NCI-H526 (cell line): ENCODE measurements around the gene NFIX.

ENCODE experiments used
- DNase-seq, 2 experiments: peaks; one replicate each; lab custom pipeline; 2025; lab: John Stamatoyannopoulos, UW

The NFIX gene

GRCh38 chr19:12987781-12988180, 7.5 kb upstream of the NFIX start:
- no peak for DNase-seq

- DNase-seq = no peak
Observed at GRCh38 chr19:12990431-12990830, 4.8 kb upstream of the NFIX start.

DNA sequence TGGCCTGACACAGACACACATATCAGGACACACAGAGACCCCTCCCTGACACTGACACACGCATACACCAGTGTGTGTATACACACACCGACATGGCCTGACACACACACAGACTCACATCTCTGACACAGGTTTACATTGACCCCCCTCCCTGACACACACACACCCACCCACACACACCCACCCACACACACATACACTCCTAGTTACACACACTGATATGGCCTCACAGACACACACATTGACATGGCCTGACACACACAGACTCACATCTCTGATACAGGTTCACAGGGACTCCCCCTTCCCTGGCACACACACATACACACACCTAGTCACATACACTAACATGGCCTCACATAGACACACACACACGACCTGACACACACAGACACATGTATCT, 4.4 kb upstream of the NFIX start:
- DNase-seq = no peak

DNA sequence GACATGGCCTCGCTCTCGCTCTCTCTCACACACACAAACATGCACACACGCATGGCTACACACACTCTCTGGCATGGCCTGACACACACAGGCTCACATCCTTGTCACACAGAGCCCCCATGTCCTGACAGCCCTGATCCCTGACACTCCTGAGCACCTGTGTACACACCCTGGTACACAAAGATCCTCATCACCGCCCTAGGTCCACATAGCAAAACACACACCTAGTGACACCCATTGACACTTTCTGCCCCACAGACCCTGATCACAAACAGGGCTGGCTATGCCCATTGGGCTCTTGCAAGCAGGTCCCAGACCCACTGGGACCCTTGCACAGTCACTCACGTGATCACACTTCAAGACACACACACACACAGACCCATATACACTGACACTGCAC, 4.0 kb upstream of the NFIX start:
- no peak for DNase-seq

DNA sequence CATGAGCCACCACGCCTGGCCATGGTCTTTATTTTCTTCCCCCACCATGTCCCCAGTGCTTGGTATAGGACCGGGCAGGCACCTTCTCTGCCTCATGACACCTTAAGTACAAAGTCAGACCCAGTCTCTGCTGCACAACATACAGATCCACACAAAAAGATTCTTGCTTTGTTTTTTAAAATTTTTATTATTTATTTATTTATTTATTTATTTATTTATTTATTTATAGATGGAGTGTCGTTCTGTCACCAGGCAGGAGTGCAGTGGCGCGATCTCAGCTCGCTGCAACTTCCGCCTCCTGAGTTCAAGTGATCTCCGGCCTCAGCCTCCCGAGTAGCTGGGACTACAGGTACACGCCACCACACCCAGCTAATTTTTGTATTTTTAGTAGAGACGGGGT, 2.5 kb upstream of the NFIX start:
- DNase-seq = no peak

DNA sequence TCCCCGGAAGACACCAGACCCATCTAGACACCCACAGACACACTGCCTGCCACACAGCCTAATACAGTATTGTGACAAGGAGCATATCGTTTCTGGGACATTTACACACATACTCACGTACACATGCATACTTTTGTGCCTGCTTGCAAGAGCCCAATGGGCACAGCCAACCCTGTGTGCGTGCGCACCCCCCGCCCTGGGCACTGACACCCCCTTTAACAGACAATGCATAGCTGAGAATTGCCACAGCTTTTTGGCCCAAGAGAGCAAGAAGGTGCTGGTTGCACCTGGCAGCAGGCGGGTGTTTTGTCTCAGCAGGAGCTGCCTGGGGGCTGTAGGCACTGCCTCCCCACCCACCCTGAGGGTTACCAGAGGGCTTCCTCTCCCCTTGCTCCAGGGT, 1.7 kb upstream of the NFIX start:
- no peak for DNase-seq

DNA sequence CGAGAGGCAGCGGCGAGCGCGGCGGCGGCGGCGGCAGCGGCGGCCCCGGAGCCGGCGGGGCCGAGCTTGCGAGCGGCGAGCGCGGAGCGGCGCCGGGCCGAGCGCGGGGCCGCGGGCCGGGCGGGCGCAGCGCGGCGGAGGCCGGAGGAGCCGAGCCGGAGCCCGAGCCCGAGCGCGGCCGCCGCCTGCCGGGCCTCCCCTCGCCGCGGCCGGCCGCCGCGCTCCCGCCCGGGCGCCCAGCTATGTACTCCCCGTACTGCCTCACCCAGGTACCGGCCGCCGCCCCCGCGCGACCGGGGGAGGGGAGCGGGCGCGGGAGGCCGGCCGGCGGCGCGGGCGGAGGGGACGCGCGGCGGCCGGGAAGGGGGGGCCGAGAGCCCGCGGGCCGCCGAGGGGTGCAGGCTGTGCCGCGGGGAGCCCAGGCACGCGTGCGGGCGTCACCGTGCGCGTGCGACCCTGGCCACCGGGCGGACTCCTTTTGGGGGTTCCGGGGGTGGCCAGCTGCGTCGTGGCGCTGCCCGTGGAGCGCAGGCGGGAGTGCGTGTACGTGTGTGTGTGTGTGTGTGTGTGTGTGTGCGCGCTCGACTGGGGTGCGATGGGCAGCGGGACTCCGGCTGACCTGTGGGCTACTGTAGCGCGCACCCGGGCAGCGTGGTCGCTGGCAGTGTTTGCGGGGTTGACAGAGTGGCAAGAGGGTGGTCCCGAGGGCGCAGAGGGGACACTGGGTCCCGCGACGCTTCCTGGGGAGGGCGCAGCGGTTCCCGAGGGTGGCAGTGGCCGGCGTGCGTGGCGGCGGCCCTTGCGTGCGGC, 526 bp downstream of the NFIX start:
- peak in 1 of 2 experiments; percentile 31 for DNase-seq

DNA sequence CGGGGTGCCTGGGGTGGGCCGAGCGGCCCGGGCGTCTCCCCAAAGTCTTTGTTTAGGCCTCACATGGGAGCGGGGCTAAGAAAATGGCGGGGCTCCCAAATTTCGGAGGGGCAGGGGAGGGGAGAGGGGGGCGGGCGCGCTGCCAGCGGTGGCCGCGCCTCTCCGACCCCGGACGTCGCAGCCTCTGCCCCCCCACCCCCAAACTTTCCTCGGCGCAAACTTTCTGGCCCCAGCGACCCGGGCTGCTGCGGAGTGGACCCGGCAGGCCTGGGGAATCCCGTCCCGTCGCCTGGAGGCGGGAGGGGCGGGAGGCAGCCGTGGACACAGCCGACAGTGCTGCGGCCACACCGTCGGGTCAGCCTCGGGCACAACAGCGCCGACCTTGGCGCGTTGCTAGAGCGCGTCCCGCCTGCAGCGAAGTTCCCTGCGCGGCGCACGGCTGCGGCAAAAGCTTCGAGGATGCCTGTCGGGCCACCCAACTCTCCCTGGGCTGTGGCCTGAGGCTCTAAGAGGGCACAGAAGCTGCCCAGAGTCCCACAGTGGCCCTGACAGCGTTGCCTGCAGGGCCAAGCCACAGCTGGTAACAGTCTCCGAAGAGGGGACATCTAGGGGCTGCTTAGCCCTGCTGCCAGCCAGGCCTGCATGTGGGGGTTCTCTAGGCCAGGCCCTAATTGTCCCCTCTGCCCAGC, 1.3 kb downstream of the NFIX start:
- no peak for DNase-seq

- DNase-seq = no peak
Observed at GRCh38 chr19:12997179-12997966, 2.1 kb downstream of the NFIX start.

- no peak for DNase-seq
Observed at GRCh38 chr19:12997967-12998940, 3.0 kb downstream of the NFIX start.

GRCh38 chr19:13001166-13001501, 5.9 kb downstream of the NFIX start:
- no peak for DNase-seq

GRCh38 chr19:13001502-13002165, 6.4 kb downstream of the NFIX start:
- DNase-seq = no peak

GRCh38 chr19:13002166-13002898, 7.1 kb downstream of the NFIX start:
- no peak for DNase-seq

GRCh38 chr19:13003081-13003480, 7.8 kb downstream of the NFIX start:
- DNase-seq = no peak

DNA sequence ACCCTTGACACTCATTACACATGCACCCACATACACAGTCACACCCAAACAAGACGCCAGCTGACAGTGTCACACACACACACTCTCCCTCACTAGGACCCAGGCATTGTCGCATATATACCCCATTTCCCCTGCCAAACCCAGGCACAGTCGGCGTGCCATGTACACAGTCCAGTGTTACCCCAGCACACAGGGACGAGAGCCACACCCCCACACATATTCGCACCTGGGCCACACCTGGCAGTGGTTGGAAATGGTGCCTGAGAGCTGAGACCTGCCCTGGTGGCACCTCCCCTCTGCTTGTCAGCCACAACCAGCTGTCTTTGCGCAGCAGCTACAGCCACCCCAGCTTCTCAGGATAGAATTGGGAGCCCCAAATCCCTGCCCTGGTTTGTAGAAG, 9.0 kb downstream of the NFIX start:
- no peak for DNase-seq

DNA sequence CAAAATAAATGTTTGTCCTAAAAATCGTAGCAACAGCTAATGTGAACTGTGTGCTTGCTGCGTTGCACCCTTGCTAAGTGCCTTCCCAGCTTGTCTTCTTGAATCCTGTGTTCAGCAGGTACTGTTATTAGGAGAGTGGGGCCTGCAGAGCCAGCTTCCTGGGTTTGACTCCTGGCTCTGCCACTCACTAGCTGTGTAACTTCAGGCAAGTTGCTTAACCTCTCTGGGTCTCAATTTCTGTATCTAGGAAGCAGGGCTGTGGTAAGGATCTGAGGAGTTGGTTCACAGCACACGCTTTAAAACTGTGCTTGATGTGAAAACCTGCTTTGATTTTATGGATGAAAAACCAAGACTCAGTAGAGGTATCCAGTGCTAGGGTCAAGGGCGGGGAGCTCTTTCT, 10.0 kb downstream of the NFIX start:
- no peak for DNase-seq

DNA sequence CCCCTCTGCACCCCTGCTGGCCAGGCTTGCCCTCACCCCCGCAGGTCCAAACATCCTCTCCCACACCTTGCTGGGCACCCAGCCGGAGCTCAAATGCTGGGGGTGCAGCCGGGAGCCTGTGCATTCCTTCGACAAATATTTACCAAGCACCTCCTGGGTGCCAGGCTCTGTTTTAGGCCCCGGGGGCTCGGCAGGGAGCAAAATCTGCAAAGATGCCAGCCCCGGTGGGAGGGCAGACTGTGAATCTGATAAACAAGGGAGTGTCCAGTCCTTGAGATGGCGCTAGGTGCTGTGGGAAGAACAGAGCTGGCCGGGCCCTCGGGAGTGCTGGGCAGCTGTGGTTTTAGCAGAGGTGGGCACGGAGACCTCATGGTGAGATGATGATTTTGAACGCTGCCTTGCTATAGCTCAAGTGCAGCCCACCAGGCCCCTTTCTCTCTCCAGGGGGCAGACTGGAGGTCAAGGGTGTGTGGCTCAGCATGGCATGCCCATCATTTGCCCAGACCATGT, 10.6 kb downstream of the NFIX start:
- DNase-seq = no peak

- DNase-seq = no peak
Observed at GRCh38 chr19:13006431-13007281, 11.4 kb downstream of the NFIX start.

GRCh38 chr19:13007292-13008045, 12.2 kb downstream of the NFIX start:
- DNase-seq = no peak
